ENCODE data around the gene HACD4.

Gene HACD4

DNA sequence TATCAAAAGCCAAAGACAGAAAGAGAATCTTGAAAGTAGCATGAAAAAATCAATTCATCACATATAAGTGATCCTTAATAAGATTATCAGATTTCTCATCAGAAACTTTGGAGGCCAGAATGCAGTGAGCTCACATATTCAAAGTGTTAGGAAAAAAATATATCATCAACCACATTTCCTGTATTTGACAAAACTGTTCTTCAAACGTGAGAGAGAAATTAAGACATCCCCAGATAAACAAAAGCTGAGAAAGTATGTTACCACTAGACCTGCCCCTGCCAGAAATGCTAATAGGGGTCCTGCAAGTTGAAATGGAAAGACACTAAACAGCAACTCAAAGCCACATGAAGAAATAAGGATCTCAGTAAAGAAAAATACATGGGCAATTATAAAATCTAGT, 29.9 kb downstream of the HACD4 start:
- TF ChIP-seq ZNF837 (tag by site-specific recombination; IDR thresholded peaks at IDR 0.05) = no peak
- TF ChIP-seq ZNF473 (tag by site-specific recombination; IDR thresholded peaks at IDR 0.05) = no peak
- TF ChIP-seq ZNF266 (tag by site-specific recombination; IDR thresholded peaks at IDR 0.05; ENCODE audit: low read depth) = no peak
- no peak for TF ChIP-seq GLIS2 (tag by site-specific recombination; IDR thresholded peaks at IDR 0.05)
- CTCF ChIA-PET = no interaction called here
- Histone ChIP-seq H3K4me3 (ENCODE audit: low read depth, low read length) (no peak overlapping the region), H3K4me1 (ENCODE audit: control insufficient read depth, insufficient read depth, low read length) (peaks cover 4% of the 10 kb centered on the region), H3K36me3 (ENCODE audit: control insufficient read depth in 2 of 2, insufficient read depth in 1 of 2, low read length in 2 of 2) (no peaks in the 10 kb centered on the region), H3K9me3 (ENCODE audit: control insufficient read depth, insufficient read depth, low read depth, low read length) (no peaks in the 10 kb centered on the region), H3K27ac (ENCODE audit: extremely low read depth, low read depth, low read length) (no peak overlapping the region)
- POLR2A ChIA-PET = no interaction called here

DNA sequence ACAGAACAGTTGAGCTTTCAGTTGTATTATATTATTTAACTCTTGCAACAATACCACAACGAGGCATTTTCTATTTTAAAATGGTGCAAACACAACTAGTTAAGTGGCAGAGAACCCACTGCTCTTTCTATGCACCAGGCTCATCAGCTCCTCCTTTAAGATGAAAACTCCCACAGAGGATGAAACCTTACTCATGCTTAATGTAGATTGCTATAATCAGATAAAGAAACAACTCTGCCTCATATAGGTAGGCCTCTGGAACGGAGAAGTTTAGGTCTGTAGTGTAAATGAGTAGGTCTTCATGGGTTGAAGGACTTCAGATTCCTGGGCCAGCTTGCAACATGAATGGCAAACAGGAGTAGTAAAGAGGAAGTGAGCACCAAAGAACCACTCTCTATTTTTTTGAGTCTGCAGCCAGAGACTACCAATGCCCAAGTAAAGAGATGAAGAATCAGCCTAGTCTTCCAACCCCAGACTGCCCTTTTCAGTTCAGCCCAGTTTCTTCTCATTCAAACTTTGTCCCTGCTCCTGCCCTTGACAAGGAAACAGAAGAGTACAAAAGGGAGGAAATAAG, 33.9 kb downstream of the HACD4 start:
- H3K4me1 ChIP-seq (ENCODE audit: control insufficient read depth, insufficient read depth, low read length) = peaks cover 9% of the 10 kb centered on the region
- ChIA-PET POLR2A (no interaction called here), CTCF (interaction anchor here (0.5 to 0.8 kb wide), 3 partner anchors 12 to 744 kb away, joined by 4 read pairs; no protein-coding TSS in a partner anchor)
- H3K36me3 ChIP-seq (ENCODE audit: control insufficient read depth in 2 of 2, insufficient read depth in 1 of 2, low read length in 2 of 2) = peaks cover 0 to 10% of the 10 kb centered on the region in 2 experiments; a peak in 1 of 3 replicates
- H3K4me3 ChIP-seq (ENCODE audit: low read depth, low read length) = no peak overlapping the region
- H3K27ac ChIP-seq (ENCODE audit: extremely low read depth, low read depth, low read length) = no peak overlapping the region
- TF ChIP-seq ZNF701 (tag by site-specific recombination; IDR thresholded peaks at IDR 0.05) (no peak), ZNF629 (tag by site-specific recombination; IDR thresholded peaks at IDR 0.05) (no peak), ZBTB48 (tag by site-specific recombination; IDR thresholded peaks at IDR 0.05) (no peak), ZNF23 (tag by site-specific recombination; IDR thresholded peaks at IDR 0.05; ENCODE audit: borderline replicate concordance) (no peak), ZNF335 (tag by site-specific recombination; conservative IDR thresholded peaks at IDR 0.05) (no peak), ZNF473 (tag by site-specific recombination; IDR thresholded peaks at IDR 0.05) (no peak), YY1 (tag by site-specific recombination; IDR thresholded peaks at IDR 0.05) (no peak), ZNF433 (tag by site-specific recombination; IDR thresholded peaks at IDR 0.05; ENCODE audit: low read depth) (no peak), ZNF302 (tag by site-specific recombination; IDR thresholded peaks at IDR 0.05; ENCODE audit: low read depth) (no peak)
- TF ChIP-seq, protein P1, sequence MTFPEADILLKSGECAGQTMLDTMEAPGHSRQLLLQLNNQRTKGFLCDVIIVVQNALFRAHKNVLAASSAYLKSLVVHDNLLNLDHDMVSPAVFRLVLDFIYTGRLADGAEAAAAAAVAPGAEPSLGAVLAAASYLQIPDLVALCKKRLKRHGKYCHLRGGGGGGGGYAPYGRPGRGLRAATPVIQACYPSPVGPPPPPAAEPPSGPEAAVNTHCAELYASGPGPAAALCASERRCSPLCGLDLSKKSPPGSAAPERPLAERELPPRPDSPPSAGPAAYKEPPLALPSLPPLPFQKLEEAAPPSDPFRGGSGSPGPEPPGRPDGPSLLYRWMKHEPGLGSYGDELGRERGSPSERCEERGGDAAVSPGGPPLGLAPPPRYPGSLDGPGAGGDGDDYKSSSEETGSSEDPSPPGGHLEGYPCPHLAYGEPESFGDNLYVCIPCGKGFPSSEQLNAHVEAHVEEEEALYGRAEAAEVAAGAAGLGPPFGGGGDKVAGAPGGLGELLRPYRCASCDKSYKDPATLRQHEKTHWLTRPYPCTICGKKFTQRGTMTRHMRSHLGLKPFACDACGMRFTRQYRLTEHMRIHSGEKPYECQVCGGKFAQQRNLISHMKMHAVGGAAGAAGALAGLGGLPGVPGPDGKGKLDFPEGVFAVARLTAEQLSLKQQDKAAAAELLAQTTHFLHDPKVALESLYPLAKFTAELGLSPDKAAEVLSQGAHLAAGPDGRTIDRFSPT (tag by site-specific recombination; IDR thresholded peaks at IDR 0.05) = no peak
- TF ChIP-seq, protein P2, sequence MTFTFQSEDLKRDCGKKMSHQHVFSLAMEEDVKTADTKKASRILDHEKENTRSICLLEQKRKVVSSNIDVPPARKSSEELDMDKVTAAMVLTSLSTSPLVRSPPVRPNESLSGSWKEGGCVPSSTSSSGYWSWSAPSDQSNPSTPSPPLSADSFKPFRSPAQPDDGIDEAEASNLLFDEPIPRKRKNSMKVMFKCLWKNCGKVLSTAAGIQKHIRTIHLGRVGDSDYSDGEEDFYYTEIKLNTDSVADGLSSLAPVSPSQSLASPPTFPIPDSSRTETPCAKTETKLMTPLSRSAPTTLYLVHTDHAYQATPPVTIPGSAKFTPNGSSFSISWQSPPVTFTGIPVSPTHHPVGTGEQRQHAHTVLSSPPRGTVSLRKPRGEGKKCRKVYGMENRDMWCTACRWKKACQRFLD (tag by site-specific recombination; IDR thresholded peaks at IDR 0.05) = no peak
- TF ChIP-seq, protein P3, sequence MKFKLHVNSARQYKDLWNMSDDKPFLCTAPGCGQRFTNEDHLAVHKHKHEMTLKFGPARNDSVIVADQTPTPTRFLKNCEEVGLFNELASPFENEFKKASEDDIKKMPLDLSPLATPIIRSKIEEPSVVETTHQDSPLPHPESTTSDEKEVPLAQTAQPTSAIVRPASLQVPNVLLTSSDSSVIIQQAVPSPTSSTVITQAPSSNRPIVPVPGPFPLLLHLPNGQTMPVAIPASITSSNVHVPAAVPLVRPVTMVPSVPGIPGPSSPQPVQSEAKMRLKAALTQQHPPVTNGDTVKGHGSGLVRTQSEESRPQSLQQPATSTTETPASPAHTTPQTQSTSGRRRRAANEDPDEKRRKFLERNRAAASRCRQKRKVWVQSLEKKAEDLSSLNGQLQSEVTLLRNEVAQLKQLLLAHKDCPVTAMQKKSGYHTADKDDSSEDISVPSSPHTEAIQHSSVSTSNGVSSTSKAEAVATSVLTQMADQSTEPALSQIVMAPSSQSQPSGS (tag by site-specific recombination; IDR thresholded peaks at IDR 0.05; ENCODE audit: low read depth) = no peak
- TF ChIP-seq, protein P4, sequence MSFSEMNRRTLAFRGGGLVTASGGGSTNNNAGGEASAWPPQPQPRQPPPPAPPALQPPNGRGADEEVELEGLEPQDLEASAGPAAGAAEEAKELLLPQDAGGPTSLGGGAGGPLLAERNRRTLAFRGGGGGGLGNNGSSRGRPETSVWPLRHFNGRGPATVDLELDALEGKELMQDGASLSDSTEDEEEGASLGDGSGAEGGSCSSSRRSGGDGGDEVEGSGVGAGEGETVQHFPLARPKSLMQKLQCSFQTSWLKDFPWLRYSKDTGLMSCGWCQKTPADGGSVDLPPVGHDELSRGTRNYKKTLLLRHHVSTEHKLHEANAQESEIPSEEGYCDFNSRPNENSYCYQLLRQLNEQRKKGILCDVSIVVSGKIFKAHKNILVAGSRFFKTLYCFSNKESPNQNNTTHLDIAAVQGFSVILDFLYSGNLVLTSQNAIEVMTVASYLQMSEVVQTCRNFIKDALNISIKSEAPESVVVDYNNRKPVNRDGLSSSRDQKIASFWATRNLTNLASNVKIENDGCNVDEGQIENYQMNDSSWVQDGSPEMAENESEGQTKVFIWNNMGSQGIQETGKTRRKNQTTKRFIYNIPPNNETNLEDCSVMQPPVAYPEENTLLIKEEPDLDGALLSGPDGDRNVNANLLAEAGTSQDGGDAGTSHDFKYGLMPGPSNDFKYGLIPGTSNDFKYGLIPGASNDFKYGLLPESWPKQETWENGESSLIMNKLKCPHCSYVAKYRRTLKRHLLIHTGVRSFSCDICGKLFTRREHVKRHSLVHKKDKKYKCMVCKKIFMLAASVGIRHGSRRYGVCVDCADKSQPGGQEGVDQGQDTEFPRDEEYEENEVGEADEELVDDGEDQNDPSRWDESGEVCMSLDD (tag by site-specific recombination; IDR thresholded peaks at IDR 0.05) = no peak
- no peaks in the 10 kb centered on the region for H3K9me3 ChIP-seq (ENCODE audit: control insufficient read depth, insufficient read depth, low read depth, low read length)

Measured in HEK293 (cell line).